ENCODE results near the gene RANBP9.

The RANBP9 gene

GRCh38 chr6:13687917-13688351 lies 23.7 kb downstream of the RANBP9 start:
- peaks cover 20% of the 10 kb centered on the region for H3K4me1 ChIP-seq (ENCODE audit: control insufficient read depth, low read length)
- no peak overlapping the region for H3K4me2 ChIP-seq (ENCODE audit: low read length)
- no peak overlapping the region for H3K4me3 ChIP-seq (ENCODE audit: low read length)
- no peaks in the 10 kb centered on the region for H3F3A ChIP-seq (ENCODE audit: control insufficient read depth, insufficient read depth)
- no peak overlapping the region for H3K27ac ChIP-seq (ENCODE audit: low read depth, low read length)
- no peak for TF ChIP-seq EZH2phosphoT487 (IDR thresholded peaks at IDR 0.05; ENCODE audit: borderline replicate concordance, low read length)
- TF ChIP-seq CTCF (IDR thresholded peaks at IDR 0.05; ENCODE audit: low read depth, low read length, poor library complexity, severe bottlenecking): no peak
- 0 out of 2 replicates have a peak, but pooled peaks cover 3% of the 10 kb centered on the region for H4K20me1 ChIP-seq (ENCODE audit: control insufficient read depth, insufficient read depth, low read depth, low read length)
- no peaks in the 10 kb centered on the region for H3K9me2 ChIP-seq (replicated peaks; ENCODE audit: control insufficient read depth, low read length)
- peaks cover 36% of the 10 kb centered on the region for H3K36me3 ChIP-seq (ENCODE audit: control insufficient read depth, low read length)
- H3K79me2 ChIP-seq (ENCODE audit: control insufficient read depth, low read length): peaks cover 88% of the 10 kb centered on the region
- no peaks in the 10 kb centered on the region for H3K9me3 ChIP-seq (ENCODE audit: control insufficient read depth, insufficient read depth, low read length)
- H3K27me3 ChIP-seq (ENCODE audit: control insufficient read depth, low read length): no peaks in the 10 kb centered on the region

DNA sequence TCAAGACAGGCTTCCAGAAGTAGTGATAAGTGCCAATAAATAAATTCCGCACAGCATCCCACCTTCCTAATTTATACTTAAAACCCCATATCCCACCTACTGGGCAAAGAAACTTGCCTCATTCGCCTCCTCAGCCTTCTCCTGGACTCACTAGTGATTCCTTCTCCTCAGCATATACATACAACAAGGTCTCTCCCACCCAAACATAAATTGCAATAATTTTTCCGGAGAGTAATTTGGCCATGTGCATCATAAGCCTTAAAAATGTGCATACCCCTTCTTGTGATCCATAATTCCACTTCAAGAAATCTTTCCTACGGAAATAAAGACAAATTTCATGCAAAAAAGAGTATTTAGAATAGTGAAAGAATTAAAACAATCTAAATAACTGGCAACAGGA lies 26.8 kb downstream of the RANBP9 start:
- no peak overlapping the region for H3K4me2 ChIP-seq (ENCODE audit: low read length)
- H3K27ac ChIP-seq (ENCODE audit: low read depth, low read length): no peak overlapping the region
- H3K9me2 ChIP-seq (replicated peaks; ENCODE audit: control insufficient read depth, low read length): no peaks in the 10 kb centered on the region
- H3K4me3 ChIP-seq (ENCODE audit: low read length): no peak overlapping the region
- peaks cover 44% of the 10 kb centered on the region for H3K36me3 ChIP-seq (ENCODE audit: control insufficient read depth, low read length)
- H3K4me1 ChIP-seq (ENCODE audit: control insufficient read depth, low read length): peaks cover 34% of the 10 kb centered on the region
- peaks cover 95% of the 10 kb centered on the region for H3K79me2 ChIP-seq (ENCODE audit: control insufficient read depth, low read length)
- no peak for TF ChIP-seq CTCF (IDR thresholded peaks at IDR 0.05; ENCODE audit: low read depth, low read length, poor library complexity, severe bottlenecking)
- TF ChIP-seq EZH2phosphoT487 (IDR thresholded peaks at IDR 0.05; ENCODE audit: borderline replicate concordance, low read length): no peak
- no peaks in the 10 kb centered on the region for H3K9me3 ChIP-seq (ENCODE audit: control insufficient read depth, insufficient read depth, low read length)
- H4K20me1 ChIP-seq (ENCODE audit: control insufficient read depth, insufficient read depth, low read depth, low read length): no peaks in the 10 kb centered on the region
- no peaks in the 10 kb centered on the region for H3K27me3 ChIP-seq (ENCODE audit: control insufficient read depth, low read length)
- no peaks in the 10 kb centered on the region for H3F3A ChIP-seq (ENCODE audit: control insufficient read depth, insufficient read depth)

GRCh38 chr6:13683038-13683437 lies 28.6 kb downstream of the RANBP9 start:
- Histone ChIP-seq H3K9me2 (replicated peaks; ENCODE audit: control insufficient read depth, low read length) (no peaks in the 10 kb centered on the region), H3F3A (ENCODE audit: control insufficient read depth, insufficient read depth) (no peaks in the 10 kb centered on the region), H3K4me2 (ENCODE audit: low read length) (no peak overlapping the region), H4K20me1 (ENCODE audit: control insufficient read depth, insufficient read depth, low read depth, low read length) (no peaks in the 10 kb centered on the region), H3K27me3 (ENCODE audit: control insufficient read depth, low read length) (no peaks in the 10 kb centered on the region), H3K79me2 (ENCODE audit: control insufficient read depth, low read length) (peaks cover 94% of the 10 kb centered on the region), H3K4me1 (ENCODE audit: control insufficient read depth, low read length) (peaks cover 27% of the 10 kb centered on the region), H3K9me3 (ENCODE audit: control insufficient read depth, insufficient read depth, low read length) (no peaks in the 10 kb centered on the region), H3K27ac (ENCODE audit: low read depth, low read length) (no peak overlapping the region), H3K36me3 (ENCODE audit: control insufficient read depth, low read length) (peaks cover 45% of the 10 kb centered on the region), H3K4me3 (ENCODE audit: low read length) (no peak overlapping the region)
- no peak for TF ChIP-seq CTCF (IDR thresholded peaks at IDR 0.05; ENCODE audit: low read depth, low read length, poor library complexity, severe bottlenecking)

- Histone ChIP-seq H3K4me3 (ENCODE audit: low read length) (no peak overlapping the region), H3K4me2 (ENCODE audit: low read length) (no peak overlapping the region), H3K36me3 (ENCODE audit: control insufficient read depth, low read length) (peaks cover 44% of the 10 kb centered on the region), H3K4me1 (ENCODE audit: control insufficient read depth, low read length) (peaks cover 20% of the 10 kb centered on the region), H3K9me2 (replicated peaks; ENCODE audit: control insufficient read depth, low read length) (no peaks in the 10 kb centered on the region), H3K79me2 (ENCODE audit: control insufficient read depth, low read length) (peaks cover 94% of the 10 kb centered on the region), H3K27ac (ENCODE audit: low read depth, low read length) (no peak overlapping the region), H3K27me3 (ENCODE audit: control insufficient read depth, low read length) (no peaks in the 10 kb centered on the region), H4K20me1 (ENCODE audit: control insufficient read depth, insufficient read depth, low read depth, low read length) (no peaks in the 10 kb centered on the region), H3F3A (ENCODE audit: control insufficient read depth, insufficient read depth) (no peaks in the 10 kb centered on the region), H3K9me3 (ENCODE audit: control insufficient read depth, insufficient read depth, low read length) (no peaks in the 10 kb centered on the region)
- TF ChIP-seq CTCF (IDR thresholded peaks at IDR 0.05; ENCODE audit: low read depth, low read length, poor library complexity, severe bottlenecking) (no peak), EZH2phosphoT487 (IDR thresholded peaks at IDR 0.05; ENCODE audit: borderline replicate concordance, low read length) (no peak)
Observed at GRCh38 chr6:13682346-13682745, 29.3 kb downstream of the RANBP9 start.

Data from DOHH2 (cell line).